GM12878 (cell line): ENCODE results near the gene DNAH11. TPM values are rescaled to one million over a fixed set of nuclear protein-coding genes. Genes with fewer than 3 reads are reported as not detected.

Experiments
- ATF3 ChIP-seq: IDR thresholded peaks from 2 replicates; pipeline ENCODE4 v1.6.1; 2011; ENCODE audit warnings: low read depth, mild to moderate bottlenecking, low read length, moderate library complexity, borderline replicate concordance; ENCODE audit errors: extremely low read depth
- E2F8 ChIP-seq: fragments of 450-650 bp; IDR thresholded peaks from 2 replicates; pipeline ENCODE4 v1.6.1; 2018; ENCODE audit warnings: mild to moderate bottlenecking, low read depth, moderate library complexity; ENCODE audit not compliant: partially characterized antibody
- FOXK2 ChIP-seq: fragments of 450-650 bp; IDR thresholded peaks from 2 replicates; pipeline ENCODE4 v1.6.1; 2017; ENCODE audit warnings: mild to moderate bottlenecking, moderate library complexity
- IRF5 ChIP-seq: fragments of 450-650 bp; IDR thresholded peaks from 2 replicates; pipeline ENCODE4 v1.6.1; 2017; ENCODE audit warnings: borderline replicate concordance
- NFYB ChIP-seq: IDR thresholded peaks from 2 replicates; pipeline ENCODE4 v1.6.1; 2011; ENCODE audit warnings: low read depth, mild to moderate bottlenecking, low read length, improper control_type of control experiment, moderate library complexity; ENCODE audit not compliant: insufficient read depth
- SIX5 ChIP-seq: IDR thresholded peaks from 2 replicates; pipeline ENCODE4 v1.6.1; 2011; ENCODE audit warnings: mild to moderate bottlenecking, low read depth, low read length, moderate library complexity; ENCODE audit not compliant: severe bottlenecking
- USF1 ChIP-seq: IDR thresholded peaks from 2 replicates; pipeline ENCODE4 v1.6.1; 2011; ENCODE audit warnings: borderline replicate concordance, low read depth, mild to moderate bottlenecking, moderate library complexity, mixed read lengths, low read length; ENCODE audit not compliant: insufficient read depth; ENCODE audit errors: extremely low read length
- polyA plus RNA-seq, 11 experiments: library from polyadenylated mRNA; depleted of rRNA in 4 of 11; unstranded in 6 of 11; stranded (reverse) in 5 of 11; fragments of >200 nt; fragmentation: Nextera tagmentation in 4 of 11; fragmentation: Illumina TruSeq in 1 of 11; extraction: Ambion mirVana in 4 of 11; extraction: Trizol in 1 of 11; gene quantifications; 1 replicate in 1 of 11; 2 replicates in 10 of 11; pipeline versions ENCODE4 v1.2.1 to v1.2.3, GENCODE V29; 2011 to 2016; ENCODE audit warnings: inconsistent platforms in 2 of 11, missing spikeins in 2 of 11, low read depth in 1 of 11
- total RNA-seq, 4 experiments: library from RNA; depleted of rRNA in 3 of 4; stranded (reverse); fragments of >200 nt in 3 of 4; fragmentation: Illumina TruSeq in 1 of 4; extraction: Trizol in 1 of 4; gene quantifications; 2 replicates each; pipeline versions ENCODE4 v1.2.1 to v1.2.3, GENCODE V29; 2013 to 2021

DNAH11 gene
- total and polyA plus RNA-seq, 10 of the 15 experiments (the other 5 are each of a cell fraction or from before 2014, with no cell fraction given), result 0.03 to 0.56 (median 0.10) TPM

GRCh38 chr7:21893401-21893800 is 350.6 kb downstream of the DNAH11 start (continued):
- TF ChIP-seq IRF5 (no peak), E2F8 (no peak), ATF3 (no peak), SIX5 (no peak), USF1 (no peak), FOXK2 (no peak), NFYB (no peak)
- TF ChIP-seq, all 136 proteins: peak for 0
